Measurements from ENCODE around the gene NIPBL. TPM values are rescaled to one million over a fixed set of nuclear protein-coding genes. Genes with fewer than 3 reads are reported as not detected.

The NIPBL gene
- total RNA-seq, 2 experiments from 2014 or later, result 39.8 to 42.1 TPM

GRCh38 chr5:36944607-36945225 is 68.1 kb downstream of the NIPBL start:
- no peaks in the 10 kb centered on the region for H3K27me3 Mint-ChIP-seq
- DNase-seq, result no peak

GRCh38 chr5:36945687-36946086 is 69.1 kb downstream of the NIPBL start:
- Mint-ChIP-seq H3K27ac (no peak overlapping the region), H3K4me1 (peaks cover 43% of the 10 kb centered on the region), H3K36me3 (no peaks in the 10 kb centered on the region)

More at GRCh38 chr5:36944607-36945225, 68.1 kb downstream of the NIPBL start:
- H3K4me1 Mint-ChIP-seq, result peaks cover 44% of the 10 kb centered on the region
- no peak overlapping the region for H3K4me3 Mint-ChIP-seq
- no peak overlapping the region for H3K27ac Mint-ChIP-seq
- H3K9me3 Mint-ChIP-seq, result no peaks in the 10 kb centered on the region
- no peaks in the 10 kb centered on the region for H3K36me3 Mint-ChIP-seq

GRCh38 chr5:36946101-36946500 is 69.5 kb downstream of the NIPBL start:
- no peak overlapping the region for H3K4me3 Mint-ChIP-seq
- no peak for DNase-seq
- H3K9me3 Mint-ChIP-seq, result no peaks in the 10 kb centered on the region
- H3K27ac Mint-ChIP-seq, result no peak overlapping the region
- peaks cover 45% of the 10 kb centered on the region for H3K4me1 Mint-ChIP-seq
- H3K36me3 Mint-ChIP-seq, result no peaks in the 10 kb centered on the region
- no peaks in the 10 kb centered on the region for H3K27me3 Mint-ChIP-seq

More at GRCh38 chr5:36945687-36946086, 69.1 kb downstream of the NIPBL start:
- no peak for DNase-seq
- Mint-ChIP-seq H3K9me3 (no peaks in the 10 kb centered on the region), H3K4me3 (no peak overlapping the region), H3K27me3 (no peaks in the 10 kb centered on the region)

- no peaks in the 10 kb centered on the region for H3K9me3 Mint-ChIP-seq
- H3K4me1 Mint-ChIP-seq, result peaks cover 54% of the 10 kb centered on the region
- H3K36me3 Mint-ChIP-seq, result no peaks in the 10 kb centered on the region
- no peak overlapping the region for H3K4me3 Mint-ChIP-seq
- no peak overlapping the region for H3K27ac Mint-ChIP-seq
- DNase-seq, result no peak
- no peaks in the 10 kb centered on the region for H3K27me3 Mint-ChIP-seq
Observed at GRCh38 chr5:36948041-36948440, 71.5 kb downstream of the NIPBL start.

- Mint-ChIP-seq H3K4me1 (peaks cover 58% of the 10 kb centered on the region), H3K27ac (no peak overlapping the region), H3K36me3 (no peaks in the 10 kb centered on the region), H3K4me3 (no peak overlapping the region), H3K9me3 (no peaks in the 10 kb centered on the region), H3K27me3 (no peaks in the 10 kb centered on the region)
- no peak for DNase-seq
Observed at GRCh38 chr5:36948650-36949049, 72.1 kb downstream of the NIPBL start.

GRCh38 chr5:36949593-36949992 is 73.0 kb downstream of the NIPBL start:
- H3K27me3 Mint-ChIP-seq, result no peaks in the 10 kb centered on the region
- no peak for DNase-seq
- H3K4me1 Mint-ChIP-seq, result peaks cover 56% of the 10 kb centered on the region
- H3K36me3 Mint-ChIP-seq, result peaks cover 4% of the 10 kb centered on the region
- no peaks in the 10 kb centered on the region for H3K9me3 Mint-ChIP-seq
- no peak overlapping the region for H3K27ac Mint-ChIP-seq
- no peak overlapping the region for H3K4me3 Mint-ChIP-seq

- Mint-ChIP-seq H3K36me3 (peaks cover 6% of the 10 kb centered on the region), H3K4me1 (peaks cover 51% of the 10 kb centered on the region), H3K27ac (no peak overlapping the region), H3K4me3 (no peak overlapping the region), H3K27me3 (no peaks in the 10 kb centered on the region), H3K9me3 (no peaks in the 10 kb centered on the region)
- DNase-seq, result no peak
Observed at GRCh38 chr5:36950586-36951457, 74.3 kb downstream of the NIPBL start.

- H3K4me1 Mint-ChIP-seq, result peaks cover 39% of the 10 kb centered on the region
- no peaks in the 10 kb centered on the region for H3K9me3 Mint-ChIP-seq
- H3K36me3 Mint-ChIP-seq, result peaks cover 10% of the 10 kb centered on the region
- H3K27ac Mint-ChIP-seq, result no peak overlapping the region
- no peak overlapping the region for H3K4me3 Mint-ChIP-seq
- DNase-seq, result no peak
- H3K27me3 Mint-ChIP-seq, result no peaks in the 10 kb centered on the region
Observed at GRCh38 chr5:36953043-36953442, 76.5 kb downstream of the NIPBL start.

- DNase-seq, result no peak
- Mint-ChIP-seq H3K27me3 (no peaks in the 10 kb centered on the region), H3K27ac (no peak overlapping the region), H3K9me3 (no peaks in the 10 kb centered on the region), H3K36me3 (peaks cover 13% of the 10 kb centered on the region), H3K4me3 (no peak overlapping the region), H3K4me1 (peaks cover 10% of the 10 kb centered on the region)
Observed at GRCh38 chr5:36957953-36958537, 81.5 kb downstream of the NIPBL start.

GRCh38 chr5:36958612-36959011 is 82.0 kb downstream of the NIPBL start:
- H3K4me3 Mint-ChIP-seq, result no peak overlapping the region

GRCh38 chr5:36965179-36965578 is 88.6 kb downstream of the NIPBL start:
- H3K9me3 Mint-ChIP-seq, result peaks cover 3% of the 10 kb centered on the region
- no peak overlapping the region for H3K4me3 Mint-ChIP-seq
- no peaks in the 10 kb centered on the region for H3K27me3 Mint-ChIP-seq
- DNase-seq, result no peak
- no peak overlapping the region for H3K27ac Mint-ChIP-seq
- H3K4me1 Mint-ChIP-seq, result no peaks in the 10 kb centered on the region
- peaks cover 17% of the 10 kb centered on the region for H3K36me3 Mint-ChIP-seq

More at GRCh38 chr5:36958612-36959011, 82.0 kb downstream of the NIPBL start:
- Mint-ChIP-seq H3K36me3 (peaks cover 13% of the 10 kb centered on the region), H3K9me3 (no peaks in the 10 kb centered on the region), H3K4me1 (peaks cover 6% of the 10 kb centered on the region), H3K27me3 (no peaks in the 10 kb centered on the region), H3K27ac (no peak overlapping the region)
- no peak for DNase-seq

GRCh38 chr5:36969700-36970395 is 93.3 kb downstream of the NIPBL start:
- H3K36me3 Mint-ChIP-seq, result peaks cover 25% of the 10 kb centered on the region
- no peak overlapping the region for H3K27ac Mint-ChIP-seq
- H3K9me3 Mint-ChIP-seq, result no peaks in the 10 kb centered on the region
- no peak overlapping the region for H3K4me3 Mint-ChIP-seq
- H3K4me1 Mint-ChIP-seq, result peaks cover 2% of the 10 kb centered on the region
- no peak for DNase-seq
- H3K27me3 Mint-ChIP-seq, result no peaks in the 10 kb centered on the region

GRCh38 chr5:36978196-36978595 is 101.6 kb downstream of the NIPBL start:
- H3K4me3 Mint-ChIP-seq, result no peak overlapping the region
- H3K36me3 Mint-ChIP-seq, result peaks cover 46% of the 10 kb centered on the region
- H3K27me3 Mint-ChIP-seq, result no peaks in the 10 kb centered on the region
- no peak for DNase-seq
- H3K9me3 Mint-ChIP-seq, result peaks cover 20% of the 10 kb centered on the region
- H3K27ac Mint-ChIP-seq, result no peak overlapping the region
- peaks cover 29% of the 10 kb centered on the region for H3K4me1 Mint-ChIP-seq

- no peak overlapping the region for H3K4me3 Mint-ChIP-seq
- no peak for DNase-seq
- H3K36me3 Mint-ChIP-seq, result peaks cover 43% of the 10 kb centered on the region
- H3K27ac Mint-ChIP-seq, result no peak overlapping the region
- H3K27me3 Mint-ChIP-seq, result no peaks in the 10 kb centered on the region
- peaks cover 35% of the 10 kb centered on the region for H3K4me1 Mint-ChIP-seq
- H3K9me3 Mint-ChIP-seq, result peaks cover 20% of the 10 kb centered on the region
Observed at GRCh38 chr5:36982146-36982545, 105.6 kb downstream of the NIPBL start.

- no peak for DNase-seq
- no peaks in the 10 kb centered on the region for H3K27me3 Mint-ChIP-seq
- no peak overlapping the region for H3K27ac Mint-ChIP-seq
- H3K4me3 Mint-ChIP-seq, result no peak overlapping the region
- peaks cover 19% of the 10 kb centered on the region for H3K36me3 Mint-ChIP-seq
- H3K9me3 Mint-ChIP-seq, result no peaks in the 10 kb centered on the region
- peaks cover 19% of the 10 kb centered on the region for H3K4me1 Mint-ChIP-seq
Observed at GRCh38 chr5:36985387-36985786, 108.8 kb downstream of the NIPBL start.
